ENCODE results near the gene C1orf21. TPM values are rescaled to one million over a fixed set of nuclear protein-coding genes. Genes with fewer than 3 reads are reported as not detected.

C1orf21 gene
- total RNA-seq, 1 experiment from 2014 or later = 28.5 TPM

DNA sequence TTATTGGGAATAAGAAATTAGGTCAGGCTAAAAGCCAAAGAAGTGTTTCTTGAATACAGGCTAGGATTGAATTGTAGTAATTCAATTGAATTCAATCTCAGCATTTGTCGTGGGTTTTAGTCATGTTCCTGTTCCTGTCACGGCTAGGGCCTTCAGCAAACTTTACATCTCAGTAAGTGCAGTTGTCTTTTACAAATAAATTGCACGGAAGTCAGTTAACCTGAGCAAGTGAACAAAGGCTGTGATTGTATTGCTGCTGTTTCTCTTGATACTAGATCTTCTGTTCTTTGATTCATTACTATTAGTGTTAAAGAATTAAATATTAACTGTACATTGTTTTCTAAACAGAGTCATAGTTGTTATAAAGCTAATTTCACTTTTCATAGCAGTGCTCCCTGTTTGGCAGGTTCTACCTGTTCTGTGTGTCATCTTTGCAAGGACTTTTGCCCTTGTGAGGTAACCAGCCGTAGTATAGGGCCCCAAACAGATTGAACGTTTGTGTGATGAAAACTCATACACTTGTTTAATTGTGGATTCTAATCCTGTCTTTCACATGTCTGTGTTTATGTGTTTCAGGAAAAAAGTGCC is 203.4 kb downstream of the C1orf21 start:
- Mint-ChIP-seq H3K4me3 (no peak overlapping the region), H3K4me1 (peaks cover 10% of the 10 kb centered on the region), H3K36me3 (peaks cover 5% of the 10 kb centered on the region), H3K9me3 (peaks cover 9% of the 10 kb centered on the region), H3K27me3 (ENCODE audit: low read depth) (no peaks in the 10 kb centered on the region), H3K27ac (no peak overlapping the region)
- DNase-seq (ENCODE audit: low spot score) (no peak), ATAC-seq (no peak)
- POLR2A ChIA-PET = no interaction called here
- CTCF ChIA-PET = no interaction called here
- TF ChIP-seq, protein P1, sequence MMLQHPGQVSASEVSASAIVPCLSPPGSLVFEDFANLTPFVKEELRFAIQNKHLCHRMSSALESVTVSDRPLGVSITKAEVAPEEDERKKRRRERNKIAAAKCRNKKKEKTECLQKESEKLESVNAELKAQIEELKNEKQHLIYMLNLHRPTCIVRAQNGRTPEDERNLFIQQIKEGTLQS (CRISPR knock-in tag; conservative IDR thresholded peaks at IDR 0.05) = no peak
- TF ChIP-seq RELA (CRISPR knock-in tag; IDR thresholded peaks at IDR 0.05; ENCODE audit: borderline replicate concordance) = no peak

DNA sequence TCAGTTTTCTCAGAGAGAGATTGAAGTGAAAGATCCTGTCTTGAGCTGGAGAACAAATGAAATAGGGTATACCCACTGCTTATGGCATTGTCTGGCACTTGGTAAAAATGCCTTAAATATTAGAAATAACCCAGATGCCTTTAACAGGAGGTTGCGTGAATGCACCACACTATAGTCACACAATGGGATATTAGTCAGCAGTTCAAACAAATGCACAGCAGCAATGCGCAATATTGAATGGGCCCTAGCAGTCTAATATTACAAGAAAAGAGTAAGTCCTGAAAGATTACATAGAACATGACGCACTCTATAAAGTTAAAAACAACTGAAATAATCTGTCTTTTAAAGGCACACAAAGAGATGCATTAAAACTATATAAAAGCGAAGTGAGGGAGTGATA is 206.8 kb downstream of the C1orf21 start:
- ChIA-PET POLR2A (no interaction called here), CTCF (interaction anchor here (2.3 kb wide), 1 partner anchor 70 kb away, joined by 11 read pairs; no protein-coding TSS in a partner anchor)
- Mint-ChIP-seq H3K36me3 (peaks cover 5% of the 10 kb centered on the region), H3K27me3 (ENCODE audit: low read depth) (no peaks in the 10 kb centered on the region), H3K27ac (no peak overlapping the region), H3K4me3 (no peak overlapping the region), H3K4me1 (peaks cover 10% of the 10 kb centered on the region), H3K9me3 (peaks cover 4% of the 10 kb centered on the region)
- no peak for TF ChIP-seq CREM (CRISPR knock-in tag; IDR thresholded peaks at IDR 0.05)
- TF ChIP-seq SMAD4 (CRISPR knock-in tag; IDR thresholded peaks at IDR 0.05) = no peak
- TF ChIP-seq, protein P2, sequence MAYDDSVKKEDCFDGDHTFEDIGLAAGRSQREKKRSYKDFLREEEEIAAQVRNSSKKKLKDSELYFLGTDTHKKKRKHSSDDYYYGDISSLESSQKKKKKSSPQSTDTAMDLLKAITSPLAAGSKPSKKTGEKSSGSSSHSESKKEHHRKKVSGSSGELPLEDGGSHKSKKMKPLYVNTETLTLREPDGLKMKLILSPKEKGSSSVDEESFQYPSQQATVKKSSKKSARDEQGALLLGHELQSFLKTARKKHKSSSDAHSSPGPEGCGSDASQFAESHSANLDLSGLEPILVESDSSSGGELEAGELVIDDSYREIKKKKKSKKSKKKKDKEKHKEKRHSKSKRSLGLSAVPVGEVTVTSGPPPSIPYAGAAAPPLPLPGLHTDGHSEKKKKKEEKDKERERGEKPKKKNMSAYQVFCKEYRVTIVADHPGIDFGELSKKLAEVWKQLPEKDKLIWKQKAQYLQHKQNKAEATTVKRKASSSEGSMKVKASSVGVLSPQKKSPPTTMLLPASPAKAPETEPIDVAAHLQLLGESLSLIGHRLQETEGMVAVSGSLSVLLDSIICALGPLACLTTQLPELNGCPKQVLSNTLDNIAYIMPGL (CRISPR knock-in tag; IDR thresholded peaks at IDR 0.05) = no peak
- TF ChIP-seq, protein P3, sequence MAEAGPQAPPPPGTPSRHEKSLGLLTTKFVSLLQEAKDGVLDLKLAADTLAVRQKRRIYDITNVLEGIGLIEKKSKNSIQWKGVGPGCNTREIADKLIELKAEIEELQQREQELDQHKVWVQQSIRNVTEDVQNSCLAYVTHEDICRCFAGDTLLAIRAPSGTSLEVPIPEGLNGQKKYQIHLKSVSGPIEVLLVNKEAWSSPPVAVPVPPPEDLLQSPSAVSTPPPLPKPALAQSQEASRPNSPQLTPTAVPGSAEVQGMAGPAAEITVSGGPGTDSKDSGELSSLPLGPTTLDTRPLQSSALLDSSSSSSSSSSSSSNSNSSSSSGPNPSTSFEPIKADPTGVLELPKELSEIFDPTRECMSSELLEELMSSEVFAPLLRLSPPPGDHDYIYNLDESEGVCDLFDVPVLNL (CRISPR knock-in tag; IDR thresholded peaks at IDR 0.05; ENCODE audit: borderline replicate concordance, low read depth) = no peak
- TF ChIP-seq, protein P1 (CRISPR knock-in tag; conservative IDR thresholded peaks at IDR 0.05) = no peak
- no peak for TF ChIP-seq TP53 (CRISPR knock-in tag; IDR thresholded peaks at IDR 0.05)
- TF ChIP-seq NR1H2 (CRISPR knock-in tag; IDR thresholded peaks at IDR 0.05) = no peak
- no peak for TF ChIP-seq NFYB (CRISPR knock-in tag; conservative IDR thresholded peaks at IDR 0.05; ENCODE audit: low read depth)
- TF ChIP-seq ZNF416 (CRISPR knock-in tag; IDR thresholded peaks at IDR 0.05) = no peak
- TF ChIP-seq, protein P4, sequence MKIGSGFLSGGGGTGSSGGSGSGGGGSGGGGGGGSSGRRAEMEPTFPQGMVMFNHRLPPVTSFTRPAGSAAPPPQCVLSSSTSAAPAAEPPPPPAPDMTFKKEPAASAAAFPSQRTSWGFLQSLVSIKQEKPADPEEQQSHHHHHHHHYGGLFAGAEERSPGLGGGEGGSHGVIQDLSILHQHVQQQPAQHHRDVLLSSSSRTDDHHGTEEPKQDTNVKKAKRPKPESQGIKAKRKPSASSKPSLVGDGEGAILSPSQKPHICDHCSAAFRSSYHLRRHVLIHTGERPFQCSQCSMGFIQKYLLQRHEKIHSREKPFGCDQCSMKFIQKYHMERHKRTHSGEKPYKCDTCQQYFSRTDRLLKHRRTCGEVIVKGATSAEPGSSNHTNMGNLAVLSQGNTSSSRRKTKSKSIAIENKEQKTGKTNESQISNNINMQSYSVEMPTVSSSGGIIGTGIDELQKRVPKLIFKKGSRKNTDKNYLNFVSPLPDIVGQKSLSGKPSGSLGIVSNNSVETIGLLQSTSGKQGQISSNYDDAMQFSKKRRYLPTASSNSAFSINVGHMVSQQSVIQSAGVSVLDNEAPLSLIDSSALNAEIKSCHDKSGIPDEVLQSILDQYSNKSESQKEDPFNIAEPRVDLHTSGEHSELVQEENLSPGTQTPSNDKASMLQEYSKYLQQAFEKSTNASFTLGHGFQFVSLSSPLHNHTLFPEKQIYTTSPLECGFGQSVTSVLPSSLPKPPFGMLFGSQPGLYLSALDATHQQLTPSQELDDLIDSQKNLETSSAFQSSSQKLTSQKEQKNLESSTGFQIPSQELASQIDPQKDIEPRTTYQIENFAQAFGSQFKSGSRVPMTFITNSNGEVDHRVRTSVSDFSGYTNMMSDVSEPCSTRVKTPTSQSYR (CRISPR knock-in tag; IDR thresholded peaks at IDR 0.05) = no peak
- no peak for TF ChIP-seq GTF2I (CRISPR knock-in tag; conservative IDR thresholded peaks at IDR 0.05)
- TF ChIP-seq SOX15 (CRISPR knock-in tag; IDR thresholded peaks at IDR 0.05) = no peak
- no peak for TF ChIP-seq ZNF232 (CRISPR knock-in tag; IDR thresholded peaks at IDR 0.05)
- no peak for TF ChIP-seq ZNF263 (CRISPR knock-in tag; IDR thresholded peaks at IDR 0.05; ENCODE audit: low read depth)
- no peak for TF ChIP-seq ZNF396 (CRISPR knock-in tag; IDR thresholded peaks at IDR 0.05; ENCODE audit: borderline replicate concordance)
- ATAC-seq (no peak), DNase-seq (ENCODE audit: low spot score) (no peak)

DNA sequence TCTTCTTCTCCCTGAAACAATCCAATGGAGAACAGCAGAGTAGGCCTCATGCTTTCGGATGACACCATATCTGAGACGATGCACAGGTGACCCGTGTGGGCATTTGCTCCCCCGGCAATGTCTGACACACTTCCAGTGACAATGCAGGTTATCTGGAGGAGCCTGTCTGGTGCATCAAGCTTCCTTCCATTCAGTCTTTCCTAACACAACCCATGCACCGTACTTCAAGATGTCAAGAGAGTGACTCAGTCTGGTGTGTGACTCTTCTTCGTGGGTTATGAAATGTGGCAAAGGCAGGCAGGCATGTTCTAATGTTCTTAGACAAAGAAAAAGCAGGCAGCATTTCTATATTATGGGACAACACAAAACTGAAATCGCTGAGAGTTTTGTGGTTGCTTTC is 208.8 kb downstream of the C1orf21 start:
- no peak overlapping the region for H3K4me3 Mint-ChIP-seq
- TF ChIP-seq ETV6 (CRISPR knock-in tag; IDR thresholded peaks at IDR 0.05) = no peak
- H3K36me3 Mint-ChIP-seq = peaks cover 5% of the 10 kb centered on the region
- H3K27me3 Mint-ChIP-seq (ENCODE audit: low read depth) = no peaks in the 10 kb centered on the region
- ATAC-seq = no peak
- no peak for DNase-seq (ENCODE audit: low spot score)
- no peak overlapping the region for H3K27ac Mint-ChIP-seq
- H3K9me3 Mint-ChIP-seq = peaks cover 4% of the 10 kb centered on the region
- ChIA-PET POLR2A (no interaction called here), CTCF (interaction anchor here (1.2 to 2.3 kb wide), 2 partner anchors 68 to 352 kb away, joined by 5 to 11 read pairs; no protein-coding TSS in a partner anchor)
- peaks cover 10% of the 10 kb centered on the region for H3K4me1 Mint-ChIP-seq

All from WTC11 (cell line).